22Rv1 (cell line): ENCODE results near the gene FLII.

Experiments
- H3K27ac ChIP-seq: fragments of 450-650 bp; 2 replicates; pipeline ENCODE4 v1.5.1; 2017
- ZFX ChIP-seq: fragments of 450-650 bp; IDR thresholded peaks from 2 replicates; pipeline ENCODE4 v1.6.1; 2017; ENCODE audit warnings: antibody characterized with exemption, borderline replicate concordance
- TF ChIP-seq, protein P1 (sequence below): fragments of 450-650 bp; IDR thresholded peaks from 2 replicates; pipeline ENCODE4 v1.5.1; 2017; ENCODE audit warnings: mild to moderate bottlenecking

Gene FLII

GRCh38 chr17:18238299-18238698 lies 20.2 kb downstream of the FLII start:
- TF ChIP-seq, protein P1, sequence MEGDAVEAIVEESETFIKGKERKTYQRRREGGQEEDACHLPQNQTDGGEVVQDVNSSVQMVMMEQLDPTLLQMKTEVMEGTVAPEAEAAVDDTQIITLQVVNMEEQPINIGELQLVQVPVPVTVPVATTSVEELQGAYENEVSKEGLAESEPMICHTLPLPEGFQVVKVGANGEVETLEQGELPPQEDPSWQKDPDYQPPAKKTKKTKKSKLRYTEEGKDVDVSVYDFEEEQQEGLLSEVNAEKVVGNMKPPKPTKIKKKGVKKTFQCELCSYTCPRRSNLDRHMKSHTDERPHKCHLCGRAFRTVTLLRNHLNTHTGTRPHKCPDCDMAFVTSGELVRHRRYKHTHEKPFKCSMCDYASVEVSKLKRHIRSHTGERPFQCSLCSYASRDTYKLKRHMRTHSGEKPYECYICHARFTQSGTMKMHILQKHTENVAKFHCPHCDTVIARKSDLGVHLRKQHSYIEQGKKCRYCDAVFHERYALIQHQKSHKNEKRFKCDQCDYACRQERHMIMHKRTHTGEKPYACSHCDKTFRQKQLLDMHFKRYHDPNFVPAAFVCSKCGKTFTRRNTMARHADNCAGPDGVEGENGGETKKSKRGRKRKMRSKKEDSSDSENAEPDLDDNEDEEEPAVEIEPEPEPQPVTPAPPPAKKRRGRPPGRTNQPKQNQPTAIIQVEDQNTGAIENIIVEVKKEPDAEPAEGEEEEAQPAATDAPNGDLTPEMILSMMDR: no peak
- no peak for TF ChIP-seq ZFX
- no peak overlapping the region for H3K27ac ChIP-seq

DNA sequence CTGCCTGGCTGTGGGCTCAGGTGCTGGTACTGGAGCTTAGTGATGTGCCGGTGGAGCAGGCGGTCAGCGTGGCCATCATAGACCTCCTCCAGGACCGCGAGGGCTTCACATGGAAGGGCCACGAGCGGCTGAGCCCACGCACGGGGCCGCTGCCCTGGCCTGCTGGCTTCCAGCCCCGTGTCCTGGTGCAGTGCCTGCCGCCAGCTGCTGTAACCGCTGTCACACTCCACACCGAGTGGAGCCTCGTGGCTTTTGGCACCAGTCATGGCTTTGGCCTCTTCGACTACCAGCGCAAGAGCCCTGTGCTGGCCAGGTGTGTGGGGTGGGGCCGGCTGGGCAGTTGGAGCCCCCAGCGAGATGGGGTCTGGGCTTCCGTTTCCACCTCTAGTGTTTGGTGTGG lies 21.1 kb downstream of the FLII start:
- TF ChIP-seq ZFX: no peak
- TF ChIP-seq, protein P1: no peak
- H3K27ac ChIP-seq: no peak overlapping the region

DNA sequence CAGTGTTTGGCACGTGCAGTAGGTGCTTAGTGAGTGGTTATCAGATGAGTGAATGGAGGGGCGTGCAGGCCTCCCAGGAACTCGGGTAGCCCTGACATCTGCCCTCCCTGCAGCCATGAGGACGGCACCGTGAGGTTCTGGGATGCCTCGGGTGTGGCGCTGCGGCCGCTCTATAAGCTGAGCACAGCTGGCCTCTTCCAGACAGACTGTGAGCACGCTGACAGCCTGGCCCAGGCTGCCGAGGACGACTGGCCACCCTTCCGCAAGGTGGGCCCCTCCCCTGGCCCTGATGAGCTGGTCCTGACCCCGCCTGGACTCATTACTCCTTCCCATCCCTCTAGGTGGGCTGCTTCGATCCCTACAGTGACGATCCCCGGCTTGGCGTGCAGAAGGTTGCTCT lies 22.0 kb downstream of the FLII start:
- no peak overlapping the region for H3K27ac ChIP-seq
- TF ChIP-seq, protein P1: no peak
- no peak for TF ChIP-seq ZFX

DNA sequence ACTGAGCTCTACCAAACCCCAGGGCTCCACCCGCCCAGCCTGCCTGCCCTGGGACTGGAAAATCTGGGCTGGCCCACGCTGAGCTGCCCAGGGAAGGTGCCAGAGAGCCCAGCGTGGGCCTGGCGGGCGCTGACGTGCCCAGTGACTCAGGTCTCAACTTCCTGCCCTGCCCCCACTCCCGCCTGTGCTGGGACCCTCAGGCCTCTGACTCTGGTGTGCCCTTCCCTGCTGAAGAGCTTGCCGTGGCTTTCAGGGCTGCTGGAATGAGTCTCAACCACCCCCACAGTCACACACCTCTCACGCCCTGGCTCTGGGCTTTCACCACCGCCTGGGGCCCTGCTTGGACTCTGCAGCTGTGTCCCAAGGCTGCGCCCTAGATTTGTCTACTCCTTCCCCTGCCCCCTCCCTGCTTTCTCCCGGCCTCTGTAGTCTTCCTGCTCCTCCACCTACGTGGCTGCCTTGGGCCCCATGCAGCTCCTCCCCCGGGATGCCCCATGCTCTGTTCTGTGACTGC lies 22.7 kb downstream of the FLII start:
- no peak overlapping the region for H3K27ac ChIP-seq
- no peak for TF ChIP-seq ZFX
- TF ChIP-seq, protein P1: no peak

GRCh38 chr17:18234853-18235380 lies 23.6 kb downstream of the FLII start:
- no peak for TF ChIP-seq ZFX
- TF ChIP-seq, protein P1: no peak
- no peak overlapping the region for H3K27ac ChIP-seq

DNA sequence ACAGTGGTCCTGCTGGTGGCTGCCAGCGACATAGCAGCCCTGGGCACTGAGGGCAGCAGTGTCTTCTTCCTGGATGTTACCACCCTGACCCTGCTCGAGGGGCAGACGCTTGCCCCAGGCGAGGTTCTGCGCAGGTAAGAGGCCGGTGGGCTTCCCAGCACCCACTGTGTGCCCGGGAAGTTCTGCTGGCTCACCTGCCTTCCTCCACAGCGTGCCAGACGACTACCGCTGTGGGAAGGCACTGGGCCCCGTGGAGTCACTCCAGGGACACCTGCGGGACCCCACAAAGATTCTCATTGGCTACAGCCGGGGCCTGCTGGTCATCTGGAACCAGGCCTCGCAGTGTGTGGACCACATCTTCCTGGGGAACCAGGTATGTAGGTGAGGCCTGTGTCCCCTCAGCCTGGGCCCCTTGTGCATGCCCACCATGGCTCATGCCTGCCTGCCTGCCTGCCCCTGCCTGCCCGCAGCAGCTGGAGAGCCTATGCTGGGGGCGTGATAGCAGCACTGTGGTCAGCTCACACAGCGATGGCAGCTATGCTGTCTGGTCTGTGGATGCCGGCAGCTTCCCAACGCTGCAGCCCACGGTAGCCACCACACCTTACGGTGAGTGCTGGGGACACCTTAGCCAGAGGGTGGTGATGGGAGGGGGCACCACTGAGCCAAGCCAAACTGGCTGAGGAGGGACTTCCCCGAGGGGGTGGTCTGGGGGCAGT lies 24.6 kb downstream of the FLII start:
- no peak for TF ChIP-seq ZFX
- TF ChIP-seq, protein P1: no peak
- H3K27ac ChIP-seq: no peak overlapping the region

- TF ChIP-seq, protein P1: no peak
- TF ChIP-seq ZFX: no peak
- no peak overlapping the region for H3K27ac ChIP-seq
These were observed 27.4 kb downstream of the FLII start for GRCh38 chr17:18231164-18231563.
